Measurements from ENCODE around the gene CGNL1. TPM values are rescaled to one million over a fixed set of nuclear protein-coding genes. Genes with fewer than 3 reads are reported as not detected.

Gene CGNL1, protein sequence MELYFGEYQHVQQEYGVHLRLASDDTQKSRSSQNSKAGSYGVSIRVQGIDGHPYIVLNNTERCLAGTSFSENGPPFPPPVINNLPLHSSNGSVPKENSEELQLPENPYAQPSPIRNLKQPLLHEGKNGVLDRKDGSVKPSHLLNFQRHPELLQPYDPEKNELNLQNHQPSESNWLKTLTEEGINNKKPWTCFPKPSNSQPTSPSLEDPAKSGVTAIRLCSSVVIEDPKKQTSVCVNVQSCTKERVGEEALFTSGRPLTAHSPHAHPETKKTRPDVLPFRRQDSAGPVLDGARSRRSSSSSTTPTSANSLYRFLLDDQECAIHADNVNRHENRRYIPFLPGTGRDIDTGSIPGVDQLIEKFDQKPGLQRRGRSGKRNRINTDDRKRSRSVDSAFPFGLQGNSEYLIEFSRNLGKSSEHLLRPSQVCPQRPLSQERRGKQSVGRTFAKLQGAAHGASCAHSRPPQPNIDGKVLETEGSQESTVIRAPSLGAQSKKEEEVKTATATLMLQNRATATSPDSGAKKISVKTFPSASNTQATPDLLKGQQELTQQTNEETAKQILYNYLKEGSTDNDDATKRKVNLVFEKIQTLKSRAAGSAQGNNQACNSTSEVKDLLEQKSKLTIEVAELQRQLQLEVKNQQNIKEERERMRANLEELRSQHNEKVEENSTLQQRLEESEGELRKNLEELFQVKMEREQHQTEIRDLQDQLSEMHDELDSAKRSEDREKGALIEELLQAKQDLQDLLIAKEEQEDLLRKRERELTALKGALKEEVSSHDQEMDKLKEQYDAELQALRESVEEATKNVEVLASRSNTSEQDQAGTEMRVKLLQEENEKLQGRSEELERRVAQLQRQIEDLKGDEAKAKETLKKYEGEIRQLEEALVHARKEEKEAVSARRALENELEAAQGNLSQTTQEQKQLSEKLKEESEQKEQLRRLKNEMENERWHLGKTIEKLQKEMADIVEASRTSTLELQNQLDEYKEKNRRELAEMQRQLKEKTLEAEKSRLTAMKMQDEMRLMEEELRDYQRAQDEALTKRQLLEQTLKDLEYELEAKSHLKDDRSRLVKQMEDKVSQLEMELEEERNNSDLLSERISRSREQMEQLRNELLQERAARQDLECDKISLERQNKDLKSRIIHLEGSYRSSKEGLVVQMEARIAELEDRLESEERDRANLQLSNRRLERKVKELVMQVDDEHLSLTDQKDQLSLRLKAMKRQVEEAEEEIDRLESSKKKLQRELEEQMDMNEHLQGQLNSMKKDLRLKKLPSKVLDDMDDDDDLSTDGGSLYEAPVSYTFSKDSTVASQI
- 10 to 100 TPM in 2 of 4 donors, 1 to 10 TPM in 2; 5.7 to 22.9 (median 14.5) TPM for total RNA-seq

DNA sequence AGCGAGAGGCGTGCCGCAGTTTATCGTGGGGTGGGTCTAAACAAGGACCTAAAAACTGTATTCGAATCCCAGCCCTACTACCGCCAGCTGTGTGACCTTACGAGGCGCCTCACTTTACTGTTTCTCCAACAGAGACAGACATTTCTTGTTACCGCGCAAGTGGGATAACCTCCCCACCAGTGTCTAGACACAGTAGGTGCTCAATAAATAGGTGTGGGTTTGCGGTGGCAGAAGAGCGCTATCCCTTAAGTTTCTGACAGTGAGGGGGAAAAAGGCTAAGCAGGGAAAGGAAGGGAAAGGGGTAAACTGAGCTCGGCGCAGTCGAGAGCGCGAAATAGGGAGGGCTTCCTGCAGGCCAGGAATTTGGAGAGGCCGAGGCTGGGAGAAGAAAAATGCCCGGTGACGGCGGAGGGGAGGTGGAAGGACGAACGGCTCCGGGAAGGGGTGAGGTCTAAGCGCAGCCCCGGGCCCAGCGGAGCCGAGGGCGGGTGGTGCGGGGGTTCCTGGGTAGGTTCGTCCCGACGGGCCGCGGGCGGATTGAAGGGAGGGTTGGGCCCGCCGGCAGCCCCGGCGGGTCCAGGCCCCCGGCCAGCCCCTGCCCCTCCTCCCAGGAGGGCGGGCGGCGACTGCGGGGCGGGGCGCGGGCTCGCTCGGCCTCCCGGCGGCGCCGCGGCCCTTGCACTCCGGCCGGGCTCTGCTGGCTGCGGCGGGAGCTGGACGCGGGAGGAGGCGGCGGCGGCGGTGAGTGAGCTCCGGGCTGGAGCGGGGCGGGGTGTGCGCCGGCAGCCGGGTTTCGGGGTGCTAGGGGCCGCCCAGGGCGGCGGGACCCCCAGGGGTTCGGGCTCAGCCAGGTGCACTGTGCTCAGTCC, at the start of gene CGNL1:
TSS of gene CGNL1 (plus strand) at position 679 of the 869 bp plus-strand sequence. CDS start 61,495 bp downstream, outside the sequence.
- intact Hi-C loops (cut with DNase I; ENCODE audit: low total_unique reads), result no loop called here
- DNase-seq (ENCODE audit: low spot score in 2 of 2), result no peak
- WGBS, 2 donors, result 30 to 33% methylated on average over 39 to 50 of the region's 76 CpGs
- TF ChIP-seq, protein P1, sequence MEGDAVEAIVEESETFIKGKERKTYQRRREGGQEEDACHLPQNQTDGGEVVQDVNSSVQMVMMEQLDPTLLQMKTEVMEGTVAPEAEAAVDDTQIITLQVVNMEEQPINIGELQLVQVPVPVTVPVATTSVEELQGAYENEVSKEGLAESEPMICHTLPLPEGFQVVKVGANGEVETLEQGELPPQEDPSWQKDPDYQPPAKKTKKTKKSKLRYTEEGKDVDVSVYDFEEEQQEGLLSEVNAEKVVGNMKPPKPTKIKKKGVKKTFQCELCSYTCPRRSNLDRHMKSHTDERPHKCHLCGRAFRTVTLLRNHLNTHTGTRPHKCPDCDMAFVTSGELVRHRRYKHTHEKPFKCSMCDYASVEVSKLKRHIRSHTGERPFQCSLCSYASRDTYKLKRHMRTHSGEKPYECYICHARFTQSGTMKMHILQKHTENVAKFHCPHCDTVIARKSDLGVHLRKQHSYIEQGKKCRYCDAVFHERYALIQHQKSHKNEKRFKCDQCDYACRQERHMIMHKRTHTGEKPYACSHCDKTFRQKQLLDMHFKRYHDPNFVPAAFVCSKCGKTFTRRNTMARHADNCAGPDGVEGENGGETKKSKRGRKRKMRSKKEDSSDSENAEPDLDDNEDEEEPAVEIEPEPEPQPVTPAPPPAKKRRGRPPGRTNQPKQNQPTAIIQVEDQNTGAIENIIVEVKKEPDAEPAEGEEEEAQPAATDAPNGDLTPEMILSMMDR (IDR thresholded peaks at IDR 0.05), result no peak
- TF ChIP-seq POLR2A (IDR thresholded peaks at IDR 0.05), result no peak
- H3K4me3 ChIP-seq (ENCODE audit: low read depth, poor library complexity, severe bottlenecking), result peak within 1 kb of the TSS; percentile 29

DNA sequence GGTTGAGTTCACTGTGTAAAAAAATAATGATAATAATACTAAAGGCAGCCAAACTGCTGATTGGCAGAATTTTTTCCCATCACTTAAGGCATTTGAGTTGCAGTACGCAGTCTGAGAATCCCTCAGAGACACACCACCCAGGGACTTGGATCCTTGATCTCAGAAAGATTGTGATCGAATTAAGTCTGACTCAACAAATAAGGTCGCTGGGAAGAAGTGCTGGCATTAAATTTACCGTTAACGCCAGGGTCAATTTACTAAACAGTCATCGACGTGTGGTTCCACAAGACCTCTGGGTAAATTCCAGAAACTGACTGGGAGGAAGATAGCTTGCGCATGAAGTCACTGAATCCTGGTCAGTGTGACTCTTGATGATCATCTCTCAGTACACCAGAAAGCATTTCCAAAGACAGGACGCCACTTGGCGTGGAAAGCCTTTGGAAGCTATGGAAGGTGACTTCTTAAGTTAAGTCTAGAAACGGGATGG, 48.3 kb upstream of the CGNL1 start:
- intact Hi-C loops (cut with DNase I; ENCODE audit: low total_unique reads), result no loop called here
- 76 to 79% methylated on average over 11 of the region's 11 CpGs for WGBS, 2 donors
- DNase-seq (ENCODE audit: low spot score in 2 of 2), result peak in 1 of 2 donors; percentile 56
- no peak for TF ChIP-seq POLR2A (IDR thresholded peaks at IDR 0.05)
- TF ChIP-seq, protein P1 (IDR thresholded peaks at IDR 0.05), result no peak
- H3K4me3 ChIP-seq (ENCODE audit: low read depth, poor library complexity, severe bottlenecking), result no peak overlapping the region

DNA sequence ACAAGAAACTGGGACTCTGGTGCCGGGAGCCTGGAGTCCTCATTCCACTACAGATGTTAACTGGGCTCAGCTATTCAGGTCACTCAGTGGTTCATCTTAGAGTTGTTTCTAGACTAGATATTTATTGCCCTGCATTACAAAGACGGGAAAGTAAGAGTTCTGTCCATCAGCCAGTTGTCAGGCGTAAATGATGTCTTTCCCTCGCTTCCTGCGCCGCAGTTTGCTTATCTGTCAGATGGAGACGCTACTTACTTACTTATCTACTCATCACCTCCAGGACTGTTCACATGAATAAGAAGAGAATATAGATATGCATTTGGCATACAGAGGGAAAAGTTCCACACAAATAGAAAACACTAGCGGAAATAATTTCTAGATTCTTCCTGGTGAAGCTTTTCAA, 47.8 kb upstream of the CGNL1 start:
- intact Hi-C loops (cut with DNase I; ENCODE audit: low total_unique reads), result no loop called here
- TF ChIP-seq, protein P1 (IDR thresholded peaks at IDR 0.05), result no peak
- TF ChIP-seq POLR2A (IDR thresholded peaks at IDR 0.05), result no peak
- DNase-seq (ENCODE audit: low spot score in 2 of 2), result no peak
- H3K4me3 ChIP-seq (ENCODE audit: low read depth, poor library complexity, severe bottlenecking), result no peak overlapping the region
- 80 to 84% methylated on average over 8 of the region's 8 CpGs for WGBS, 2 donors

DNA sequence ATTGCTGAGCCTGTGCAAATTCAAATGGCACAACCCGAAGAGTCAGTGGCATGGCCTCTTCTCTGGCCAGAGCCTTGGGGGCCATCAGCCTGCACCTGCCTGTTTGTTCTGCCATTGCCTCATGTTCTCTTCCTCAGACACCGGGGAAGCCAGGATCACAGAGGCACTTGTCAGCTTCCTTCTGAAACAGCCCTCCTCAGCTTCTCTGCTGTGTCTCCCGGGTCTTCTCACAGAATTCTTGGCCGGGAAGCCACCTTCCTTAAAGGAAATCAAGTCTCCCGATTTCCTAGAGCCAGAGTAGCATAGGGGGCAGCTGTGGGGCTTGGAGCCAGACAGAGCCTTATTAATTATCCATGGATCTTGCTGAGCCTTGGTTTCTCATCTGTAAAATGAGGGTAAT, 47.4 kb upstream of the CGNL1 start:
- H3K4me3 ChIP-seq (ENCODE audit: low read depth, poor library complexity, severe bottlenecking), result no peak overlapping the region
- TF ChIP-seq, protein P1 (IDR thresholded peaks at IDR 0.05), result no peak
- no peak for TF ChIP-seq POLR2A (IDR thresholded peaks at IDR 0.05)
- no peak for DNase-seq (ENCODE audit: low spot score in 2 of 2)
- 60 to 64% methylated on average over 5 of the region's 5 CpGs for WGBS, 2 donors
- intact Hi-C loops (cut with DNase I; ENCODE audit: low total_unique reads), result no loop called here

Data from lower leg skin (tissue), 4 donors.